ENCODE measurements around the gene CABLES1.

CABLES1 gene

GRCh38 chr18:23149570-23149969 lies 14.3 kb downstream of the CABLES1 start:
- TF ChIP-seq, protein P1, sequence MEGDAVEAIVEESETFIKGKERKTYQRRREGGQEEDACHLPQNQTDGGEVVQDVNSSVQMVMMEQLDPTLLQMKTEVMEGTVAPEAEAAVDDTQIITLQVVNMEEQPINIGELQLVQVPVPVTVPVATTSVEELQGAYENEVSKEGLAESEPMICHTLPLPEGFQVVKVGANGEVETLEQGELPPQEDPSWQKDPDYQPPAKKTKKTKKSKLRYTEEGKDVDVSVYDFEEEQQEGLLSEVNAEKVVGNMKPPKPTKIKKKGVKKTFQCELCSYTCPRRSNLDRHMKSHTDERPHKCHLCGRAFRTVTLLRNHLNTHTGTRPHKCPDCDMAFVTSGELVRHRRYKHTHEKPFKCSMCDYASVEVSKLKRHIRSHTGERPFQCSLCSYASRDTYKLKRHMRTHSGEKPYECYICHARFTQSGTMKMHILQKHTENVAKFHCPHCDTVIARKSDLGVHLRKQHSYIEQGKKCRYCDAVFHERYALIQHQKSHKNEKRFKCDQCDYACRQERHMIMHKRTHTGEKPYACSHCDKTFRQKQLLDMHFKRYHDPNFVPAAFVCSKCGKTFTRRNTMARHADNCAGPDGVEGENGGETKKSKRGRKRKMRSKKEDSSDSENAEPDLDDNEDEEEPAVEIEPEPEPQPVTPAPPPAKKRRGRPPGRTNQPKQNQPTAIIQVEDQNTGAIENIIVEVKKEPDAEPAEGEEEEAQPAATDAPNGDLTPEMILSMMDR (IDR thresholded peaks at IDR 0.05): no peak

DNA sequence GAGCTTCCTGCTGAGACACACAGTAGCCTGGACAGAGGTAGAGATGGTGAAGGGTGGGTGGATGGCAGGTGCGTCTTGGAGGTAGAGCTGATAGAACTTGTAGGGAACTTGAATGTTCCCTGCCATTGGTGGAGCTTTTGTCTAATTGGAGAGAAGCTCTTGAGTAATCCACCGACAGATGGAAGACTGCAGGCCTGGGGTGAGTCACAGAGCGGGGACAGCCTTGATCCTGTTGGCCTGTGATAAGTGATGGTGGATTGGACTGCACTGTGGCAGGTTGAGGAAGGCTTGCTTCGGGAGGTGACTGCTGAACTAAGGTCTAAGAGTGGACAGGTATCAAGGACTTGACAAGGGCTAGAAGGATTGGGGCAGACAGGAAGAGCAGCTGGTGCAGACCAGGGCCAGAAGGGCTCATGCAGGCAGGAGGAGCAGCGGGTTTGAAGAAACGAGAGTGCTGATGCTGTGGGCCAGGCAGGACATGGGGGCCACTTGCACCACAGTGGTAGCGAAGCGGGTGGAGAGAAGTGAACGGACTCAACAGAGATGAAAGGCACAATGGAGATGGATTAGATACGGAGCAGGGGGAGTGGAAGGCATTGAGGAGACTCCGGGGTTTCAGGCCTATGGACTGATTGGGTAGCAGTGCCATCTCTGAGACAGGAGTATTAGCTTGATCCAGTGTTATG lies 16.3 kb downstream of the CABLES1 start:
- TF ChIP-seq, protein P1 (IDR thresholded peaks at IDR 0.05): no peak

GRCh38 chr18:23154030-23154429 lies 18.7 kb downstream of the CABLES1 start:
- TF ChIP-seq, protein P1 (IDR thresholded peaks at IDR 0.05): no peak

DNA sequence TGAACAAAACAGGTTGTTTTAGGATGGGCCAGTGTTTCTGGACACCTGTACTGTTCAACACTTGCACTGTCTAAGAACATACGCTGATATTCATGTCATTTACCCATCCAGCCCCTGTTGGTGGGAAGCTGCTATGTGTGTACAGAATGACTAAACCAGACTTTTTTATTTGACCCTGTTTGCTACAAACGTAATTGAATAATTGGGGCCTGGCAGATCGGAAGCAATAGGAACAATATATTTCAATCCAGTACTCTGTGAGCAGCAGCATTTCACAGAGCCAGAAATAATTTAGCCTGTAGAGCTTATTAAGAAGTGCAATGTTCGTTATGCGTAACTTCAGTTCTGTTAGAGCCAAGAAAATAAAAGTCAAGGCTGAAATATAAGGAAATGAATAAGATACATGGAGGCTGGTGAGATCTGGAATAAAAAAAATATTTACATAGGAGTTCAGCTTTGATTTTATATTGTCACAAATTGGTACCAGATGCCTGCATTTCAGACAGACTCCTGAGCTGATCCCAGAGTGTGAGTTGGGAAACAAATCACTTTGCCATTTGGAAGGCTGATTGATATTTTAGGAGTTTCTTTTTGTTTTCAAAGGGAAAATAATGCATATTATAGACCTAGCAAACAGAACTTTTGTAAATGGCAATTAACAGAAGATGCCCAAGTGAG lies 19.7 kb downstream of the CABLES1 start:
- TF ChIP-seq, protein P1 (IDR thresholded peaks at IDR 0.05): no peak

DNA sequence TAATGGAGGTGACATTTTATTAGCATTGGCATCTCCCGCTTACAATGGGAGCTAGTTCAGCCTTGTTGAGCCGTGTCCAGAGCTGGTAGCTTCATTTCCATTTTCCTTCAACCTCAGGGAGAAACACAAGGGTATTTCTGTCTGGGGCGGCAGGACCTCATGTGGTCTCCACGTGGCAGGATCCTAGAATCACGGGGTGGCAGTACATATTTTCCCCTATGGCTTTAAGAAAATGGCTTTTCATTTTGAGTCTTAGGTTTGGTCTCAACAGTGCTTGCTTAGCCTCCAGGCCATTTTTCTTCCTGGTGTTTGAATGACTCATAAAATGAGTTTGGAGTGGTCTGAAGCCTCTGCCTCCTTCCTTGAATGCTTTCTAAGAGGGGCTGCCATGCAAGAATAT lies 20.3 kb downstream of the CABLES1 start:
- TF ChIP-seq, protein P1 (IDR thresholded peaks at IDR 0.05): no peak

DNA sequence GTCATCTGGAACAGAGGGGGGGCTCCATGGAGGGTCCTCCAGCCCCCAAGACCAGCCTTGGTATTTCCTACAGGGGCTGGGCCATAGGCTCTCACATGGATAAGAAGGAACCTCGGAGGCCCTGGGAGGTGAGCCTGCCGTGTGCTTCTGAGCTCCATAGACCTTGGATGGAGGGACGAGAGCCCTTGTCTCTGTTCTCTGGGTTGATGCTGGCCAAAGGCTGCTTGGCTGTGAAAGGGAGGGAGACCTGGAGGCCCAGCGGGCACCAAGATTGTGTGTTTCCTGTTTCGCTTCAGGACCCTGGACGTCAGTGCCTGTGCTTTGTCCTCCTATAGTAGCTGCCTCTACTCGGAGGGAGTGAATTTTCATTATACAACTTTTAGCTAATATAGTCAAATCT lies 20.8 kb downstream of the CABLES1 start:
- TF ChIP-seq, protein P1 (IDR thresholded peaks at IDR 0.05): no peak

GRCh38 chr18:23158058-23158457 lies 22.8 kb downstream of the CABLES1 start:
- TF ChIP-seq, protein P1 (IDR thresholded peaks at IDR 0.05): no peak
